GM18867 (cell line): ENCODE data around the gene FHIT.

Experiments used
- ATAC-seq: cut with Tn5 transposase; IDR thresholded peaks from one replicate; pipeline ENCODE4 v1.9.1; 2021; ENCODE audit warnings: mild to moderate bottlenecking, moderate library complexity; ENCODE audit not compliant: unreplicated experiment

FHIT gene

GRCh38 chr3:59877263-59878037 lies 1373.8 kb downstream of the FHIT start:
- ATAC-seq: no peak

- ATAC-seq: no peak
Observed at GRCh38 chr3:59876533-59877062, 1374.7 kb downstream of the FHIT start.

GRCh38 chr3:59873576-59874230 lies 1377.5 kb downstream of the FHIT start:
- peak; percentile 45 for ATAC-seq

GRCh38 chr3:59872128-59872527 lies 1379.1 kb downstream of the FHIT start:
- ATAC-seq: no peak

- no peak for ATAC-seq
Observed at GRCh38 chr3:59867185-59868002, 1383.9 kb downstream of the FHIT start.

GRCh38 chr3:59866076-59866475 lies 1385.2 kb downstream of the FHIT start:
- no peak for ATAC-seq

GRCh38 chr3:59865351-59865750 lies 1385.9 kb downstream of the FHIT start:
- ATAC-seq: no peak

- ATAC-seq: no peak
Observed at GRCh38 chr3:59862686-59863085, 1388.6 kb downstream of the FHIT start.

- ATAC-seq: peak; percentile 98
Observed at GRCh38 chr3:59857589-59858346, 1393.5 kb downstream of the FHIT start.

- ATAC-seq: no peak
Observed at GRCh38 chr3:59856934-59857460, 1394.3 kb downstream of the FHIT start.

- ATAC-seq: no peak
Observed at GRCh38 chr3:59854061-59854709, 1397.1 kb downstream of the FHIT start.

- no peak for ATAC-seq
Observed at GRCh38 chr3:59850417-59850816, 1400.8 kb downstream of the FHIT start.

GRCh38 chr3:59845386-59845785 lies 1405.9 kb downstream of the FHIT start:
- ATAC-seq: no peak

- no peak for ATAC-seq
Observed at GRCh38 chr3:59843821-59844220, 1407.4 kb downstream of the FHIT start.

- peak; percentile 98 for ATAC-seq
Observed at GRCh38 chr3:59839810-59840515, 1411.3 kb downstream of the FHIT start.

GRCh38 chr3:59839283-59839682 lies 1412.0 kb downstream of the FHIT start:
- ATAC-seq: peak; percentile 14

- no peak for ATAC-seq
Observed at GRCh38 chr3:59836531-59836930, 1414.7 kb downstream of the FHIT start.

- ATAC-seq: no peak
Observed at GRCh38 chr3:59832702-59833101, 1418.5 kb downstream of the FHIT start.

GRCh38 chr3:59832241-59832640 lies 1419.0 kb downstream of the FHIT start:
- ATAC-seq: no peak
